ENCODE results near the gene CTDSP2. TPM values are rescaled to one million over a fixed set of nuclear protein-coding genes. Genes with fewer than 3 reads are reported as not detected.
"Not testable (repeated sequence)": the region's sequence is repeated elsewhere in the genome, so short reads cannot be mapped to it uniquely, and the experiment has no call there.

CTDSP2 gene
- total RNA-seq, 1 donor from 2014 or later: 86.3 TPM

- DNase-seq (ENCODE audit: low spot score) (no peak), ATAC-seq (no peak)
Measured at GRCh38 chr12:57882575-57882974, 36.0 kb upstream of the CTDSP2 start.

GRCh38 chr12:57881475-57881874 lies 34.9 kb upstream of the CTDSP2 start:
- no peak for ATAC-seq
- DNase-seq (ENCODE audit: low spot score): no peak

- DNase-seq (ENCODE audit: low spot score); ATAC-seq: not testable (repeated sequence)
Measured at GRCh38 chr12:57881035-57881434, 34.5 kb upstream of the CTDSP2 start.

GRCh38 chr12:57877876-57878275 lies 31.3 kb upstream of the CTDSP2 start:
- no peak for ATAC-seq
- no peak for DNase-seq (ENCODE audit: low spot score)

- ATAC-seq (no peak), DNase-seq (ENCODE audit: low spot score) (no peak)
Measured at GRCh38 chr12:57875753-57876547, 29.4 kb upstream of the CTDSP2 start.

GRCh38 chr12:57874166-57875108 lies 27.9 kb upstream of the CTDSP2 start:
- DNase-seq (ENCODE audit: low spot score): no peak
- peak; percentile 20 for ATAC-seq

- no peak for ATAC-seq
- no peak for DNase-seq (ENCODE audit: low spot score)
Measured at GRCh38 chr12:57872362-57872761, 25.8 kb upstream of the CTDSP2 start.

- DNase-seq (ENCODE audit: low spot score) (no peak), ATAC-seq (no peak)
Measured at GRCh38 chr12:57869927-57870318, 23.4 kb upstream of the CTDSP2 start.

- DNase-seq (ENCODE audit: low spot score) (no peak), ATAC-seq (no peak)
Measured at GRCh38 chr12:57869298-57869926, 22.9 kb upstream of the CTDSP2 start.

GRCh38 chr12:57868851-57869268 lies 22.3 kb upstream of the CTDSP2 start:
- no peak for ATAC-seq
- no peak for DNase-seq (ENCODE audit: low spot score)

GRCh38 chr12:57868221-57868620 lies 21.7 kb upstream of the CTDSP2 start:
- no peak for ATAC-seq

GRCh38 chr12:57866308-57867019 lies 19.9 kb upstream of the CTDSP2 start:
- ATAC-seq: no peak
- no peak for DNase-seq (ENCODE audit: low spot score)

More at GRCh38 chr12:57868221-57868620, 21.7 kb upstream of the CTDSP2 start:
- no peak for DNase-seq (ENCODE audit: low spot score)

GRCh38 chr12:57865084-57865751 lies 18.7 kb upstream of the CTDSP2 start:
- ATAC-seq: peak; percentile 95

GRCh38 chr12:57864442-57865083 lies 18.0 kb upstream of the CTDSP2 start:
- DNase-seq (ENCODE audit: low spot score): no peak
- no peak for ATAC-seq

More at GRCh38 chr12:57865084-57865751, 18.7 kb upstream of the CTDSP2 start:
- peak; percentile 61 for DNase-seq (ENCODE audit: low spot score)

- no peak for ATAC-seq
- no peak for DNase-seq (ENCODE audit: low spot score)
Measured at GRCh38 chr12:57863676-57864075, 17.1 kb upstream of the CTDSP2 start.

- DNase-seq (ENCODE audit: low spot score) (no peak), ATAC-seq (no peak)
Measured at GRCh38 chr12:57861967-57862366, 15.4 kb upstream of the CTDSP2 start.

GRCh38 chr12:57860883-57861282 lies 14.4 kb upstream of the CTDSP2 start:
- not testable (repeated sequence) for ATAC-seq; DNase-seq (ENCODE audit: low spot score)

GRCh38 chr12:57859121-57859520 lies 12.6 kb upstream of the CTDSP2 start:
- ATAC-seq: no peak
- DNase-seq (ENCODE audit: low spot score): no peak

- DNase-seq (ENCODE audit: low spot score); ATAC-seq: not testable (repeated sequence)
Measured at GRCh38 chr12:57858123-57858522, 11.6 kb upstream of the CTDSP2 start.
